Activated T-helper 1 cell treated with anti-CD3 and anti-CD28 coated beads, Interleukin-12 subunit alpha, Interleukin-12 subunit beta, Interleukin-2, Interleukin-4 antibody, amounts not matched to agents 30 ng/mL and 10 ng/mL and 1 ng/mL, durations not matched to agents 14 hours and 24 hours and 36 hours (primary cell): ENCODE data around the gene ATP13A2. TPM values are rescaled to one million over a fixed set of nuclear protein-coding genes. Genes with fewer than 3 reads are reported as not detected.

Source experiments
- DNase-seq: peaks from one replicate; pipeline ENCODE4 v3.0.0; 2021; ENCODE audit warnings: low spot score
- H3K27ac Mint-ChIP-seq: one replicate; pipeline ENCODE4 v1.8.0; 2021; ENCODE audit warnings: mild to moderate bottlenecking, mixed read lengths
- H3K27me3 Mint-ChIP-seq: one replicate; pipeline ENCODE4 v1.8.0; 2022; ENCODE audit warnings: mild to moderate bottlenecking, moderate library complexity, mixed read lengths; ENCODE audit not compliant: insufficient read depth
- H3K36me3 Mint-ChIP-seq: one replicate; pipeline ENCODE4 v1.8.0; 2021; ENCODE audit warnings: low read depth, mixed read lengths
- H3K4me1 Mint-ChIP-seq: one replicate; pipeline ENCODE4 v1.8.0; 2021; ENCODE audit warnings: low read depth, mixed read lengths
- H3K4me3 Mint-ChIP-seq: one replicate; pipeline ENCODE4 v1.8.0; 2021; ENCODE audit warnings: mild to moderate bottlenecking, moderate library complexity, mixed read lengths
- H3K9me3 Mint-ChIP-seq: one replicate; pipeline ENCODE4 v1.8.0; 2021; ENCODE audit warnings: mixed read lengths
- intact Hi-C: fragments of 100-400 bp; cut with micrococcal nuclease; formaldehyde crosslinking; loops from one replicate; pipeline ENCODE4 v1.15.1; 2024
- total RNA-seq: library from RNA; stranded (reverse); gene quantifications from 2 replicates; pipeline ENCODE4 v1.2.3, GENCODE V29; 2022

ATP13A2 gene, protein sequence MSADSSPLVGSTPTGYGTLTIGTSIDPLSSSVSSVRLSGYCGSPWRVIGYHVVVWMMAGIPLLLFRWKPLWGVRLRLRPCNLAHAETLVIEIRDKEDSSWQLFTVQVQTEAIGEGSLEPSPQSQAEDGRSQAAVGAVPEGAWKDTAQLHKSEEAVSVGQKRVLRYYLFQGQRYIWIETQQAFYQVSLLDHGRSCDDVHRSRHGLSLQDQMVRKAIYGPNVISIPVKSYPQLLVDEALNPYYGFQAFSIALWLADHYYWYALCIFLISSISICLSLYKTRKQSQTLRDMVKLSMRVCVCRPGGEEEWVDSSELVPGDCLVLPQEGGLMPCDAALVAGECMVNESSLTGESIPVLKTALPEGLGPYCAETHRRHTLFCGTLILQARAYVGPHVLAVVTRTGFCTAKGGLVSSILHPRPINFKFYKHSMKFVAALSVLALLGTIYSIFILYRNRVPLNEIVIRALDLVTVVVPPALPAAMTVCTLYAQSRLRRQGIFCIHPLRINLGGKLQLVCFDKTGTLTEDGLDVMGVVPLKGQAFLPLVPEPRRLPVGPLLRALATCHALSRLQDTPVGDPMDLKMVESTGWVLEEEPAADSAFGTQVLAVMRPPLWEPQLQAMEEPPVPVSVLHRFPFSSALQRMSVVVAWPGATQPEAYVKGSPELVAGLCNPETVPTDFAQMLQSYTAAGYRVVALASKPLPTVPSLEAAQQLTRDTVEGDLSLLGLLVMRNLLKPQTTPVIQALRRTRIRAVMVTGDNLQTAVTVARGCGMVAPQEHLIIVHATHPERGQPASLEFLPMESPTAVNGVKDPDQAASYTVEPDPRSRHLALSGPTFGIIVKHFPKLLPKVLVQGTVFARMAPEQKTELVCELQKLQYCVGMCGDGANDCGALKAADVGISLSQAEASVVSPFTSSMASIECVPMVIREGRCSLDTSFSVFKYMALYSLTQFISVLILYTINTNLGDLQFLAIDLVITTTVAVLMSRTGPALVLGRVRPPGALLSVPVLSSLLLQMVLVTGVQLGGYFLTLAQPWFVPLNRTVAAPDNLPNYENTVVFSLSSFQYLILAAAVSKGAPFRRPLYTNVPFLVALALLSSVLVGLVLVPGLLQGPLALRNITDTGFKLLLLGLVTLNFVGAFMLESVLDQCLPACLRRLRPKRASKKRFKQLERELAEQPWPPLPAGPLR
- total RNA-seq = 48.3 and 56.4 TPM in 2 replicates

DNA sequence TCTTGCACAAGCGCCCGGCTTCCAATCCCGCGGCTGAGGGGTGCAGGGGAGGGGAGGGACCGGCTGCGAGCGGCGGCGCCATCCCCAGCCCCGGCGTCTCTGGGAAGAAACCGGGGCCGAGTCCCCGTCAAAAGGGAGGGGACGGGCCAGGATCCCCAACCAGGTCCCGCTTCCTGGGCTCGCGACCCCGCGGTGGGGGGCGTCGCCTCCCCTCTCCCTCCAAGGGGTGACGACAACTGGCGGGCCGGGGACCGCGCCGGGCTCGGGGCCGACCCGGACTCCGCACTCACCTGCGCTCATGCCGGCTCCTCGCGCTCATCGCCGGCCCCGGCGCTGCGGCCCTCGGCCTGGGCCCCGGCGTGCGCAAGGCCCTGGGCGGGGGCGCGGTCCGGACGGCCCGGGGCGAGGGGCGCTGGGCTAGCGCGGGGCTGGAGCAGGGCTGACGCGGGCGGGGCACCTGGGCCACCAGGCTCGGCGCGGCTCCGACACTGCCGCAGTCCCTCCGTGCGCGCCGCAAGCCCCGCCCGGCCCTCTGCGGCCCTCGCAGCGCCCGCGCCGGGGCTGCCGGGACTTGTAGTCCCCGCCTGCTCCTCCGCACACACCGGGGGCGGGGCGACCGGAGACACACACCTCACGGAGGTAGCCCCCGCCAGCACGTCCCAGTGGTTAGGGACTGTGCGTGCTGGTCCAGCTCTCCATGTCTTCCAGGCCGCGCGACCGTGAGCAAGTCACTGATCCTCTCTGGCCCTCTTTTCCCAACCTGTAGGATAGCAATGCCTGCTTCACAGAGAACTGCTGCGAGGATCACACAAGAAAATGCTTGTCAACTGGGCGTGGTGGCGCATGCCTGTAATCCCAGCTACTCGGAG lies at the start of gene ATP13A2:
Gene ATP13A2, minus strand, starts transcription at position 490 of the 869 bp plus-strand sequence. Its CDS starts 190 bp downstream, at position 300.
- no peaks in the 10 kb centered on the region for H3K9me3 Mint-ChIP-seq
- peak; percentile 82 for DNase-seq
- H3K4me3 Mint-ChIP-seq = peak within 1 kb of the TSS; percentile 86
- intact Hi-C loops = loop anchor here (1.0 to 2.0 kb wide), 2 partner anchors 43 to 51 kb away; partner anchors contain the start of gene SDHB
- H3K27me3 Mint-ChIP-seq = peaks cover 4% of the 10 kb centered on the region
- H3K27ac Mint-ChIP-seq = peak within 1 kb of the TSS; percentile 73
- peaks cover 24% of the 10 kb centered on the region for H3K4me1 Mint-ChIP-seq
- no peaks in the 10 kb centered on the region for H3K36me3 Mint-ChIP-seq

DNA sequence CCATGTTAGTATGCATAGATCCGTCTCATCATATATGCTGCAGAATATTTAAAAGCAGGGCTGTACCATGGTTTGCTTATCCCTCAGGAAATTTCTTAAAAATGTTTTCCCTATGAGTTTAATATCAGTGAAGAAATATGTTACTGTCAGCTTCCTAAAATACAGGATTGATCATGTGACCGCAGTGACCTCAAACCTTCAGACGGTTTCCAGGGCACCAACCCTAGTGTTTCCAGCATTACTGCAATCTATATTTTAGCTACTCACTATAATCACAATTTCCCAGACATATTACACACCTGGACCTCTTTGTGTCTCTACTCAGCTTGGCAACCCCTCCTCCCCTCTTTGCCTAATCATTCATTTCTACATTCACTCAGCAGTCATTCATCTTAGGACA lies 49.8 kb upstream of the ATP13A2 start:
- intact Hi-C loops = no loop called here
- Mint-ChIP-seq H3K9me3 (peaks cover 4% of the 10 kb centered on the region), H3K36me3 (no peaks in the 10 kb centered on the region), H3K27ac (no peak overlapping the region), H3K4me3 (no peak overlapping the region), H3K4me1 (no peaks in the 10 kb centered on the region), H3K27me3 (peaks cover 13% of the 10 kb centered on the region)
- DNase-seq = no peak

- H3K27ac Mint-ChIP-seq = no peak overlapping the region
- no peak overlapping the region for H3K4me3 Mint-ChIP-seq
- no peak for DNase-seq
- H3K4me1 Mint-ChIP-seq = no peaks in the 10 kb centered on the region
- peaks cover 4% of the 10 kb centered on the region for H3K9me3 Mint-ChIP-seq
- H3K27me3 Mint-ChIP-seq = peaks cover 13% of the 10 kb centered on the region
- intact Hi-C loops = no loop called here
- no peaks in the 10 kb centered on the region for H3K36me3 Mint-ChIP-seq
These were observed 48.6 kb upstream of the ATP13A2 start for GRCh38 chr1:17060306-17060749.

DNA sequence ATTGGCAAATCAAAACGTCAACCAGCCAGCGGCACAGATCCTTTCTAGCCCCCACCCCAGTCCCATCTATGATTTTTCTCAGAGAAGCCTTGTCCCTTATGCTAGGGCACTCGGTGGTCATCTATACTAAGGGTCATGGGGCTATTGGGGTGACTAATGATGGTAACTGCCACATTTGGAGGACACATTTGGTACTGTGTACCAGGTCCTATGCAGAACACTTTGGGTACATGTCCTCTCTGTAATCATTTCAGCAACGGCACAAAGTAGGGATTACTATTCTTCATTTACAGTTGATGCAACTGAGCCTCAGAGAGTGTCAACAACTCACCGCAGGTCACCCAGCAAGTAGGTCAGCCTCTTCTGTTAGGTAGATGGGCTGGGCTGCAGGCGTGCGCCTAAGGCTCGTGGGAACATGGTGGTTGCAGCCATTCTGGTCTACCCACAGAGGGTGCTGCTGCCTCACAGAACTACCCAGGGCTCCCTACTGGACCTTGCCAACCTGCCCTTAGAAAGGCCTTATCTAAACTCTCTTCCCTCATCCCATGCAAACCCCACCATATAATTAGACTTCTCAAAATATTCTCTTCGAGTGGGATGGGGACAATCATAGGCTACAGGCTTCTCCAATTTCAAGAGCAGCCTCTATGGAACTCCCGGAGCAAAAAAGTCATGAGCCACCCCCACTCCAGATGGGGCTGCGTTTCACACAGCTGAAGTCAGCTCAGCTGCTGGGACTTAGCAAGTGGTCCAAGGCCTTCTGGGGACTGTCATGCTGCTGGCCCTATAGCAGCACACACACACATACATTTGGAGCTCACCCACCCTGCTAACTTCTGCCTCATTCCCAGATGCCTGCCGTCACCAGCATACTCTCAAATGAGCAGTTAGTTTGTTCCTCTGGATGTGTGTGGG lies 47.9 kb upstream of the ATP13A2 start:
- H3K4me1 Mint-ChIP-seq = no peaks in the 10 kb centered on the region
- peak; percentile 15 for DNase-seq
- no peak overlapping the region for H3K4me3 Mint-ChIP-seq
- intact Hi-C loops = loop anchor here (1.0 kb wide), 1 partner anchor 16 kb away; no protein-coding TSS in a partner anchor
- H3K9me3 Mint-ChIP-seq = peaks cover 4% of the 10 kb centered on the region
- H3K27ac Mint-ChIP-seq = no peak overlapping the region
- H3K27me3 Mint-ChIP-seq = peaks cover 13% of the 10 kb centered on the region
- no peaks in the 10 kb centered on the region for H3K36me3 Mint-ChIP-seq

- DNase-seq = no peak
- Mint-ChIP-seq H3K9me3 (no peaks in the 10 kb centered on the region), H3K36me3 (peaks cover 5% of the 10 kb centered on the region), H3K27me3 (peaks cover 4% of the 10 kb centered on the region), H3K27ac (no peak overlapping the region), H3K4me1 (peaks cover 9% of the 10 kb centered on the region), H3K4me3 (no peak overlapping the region)
- intact Hi-C loops = no loop called here
These were observed 44.8 kb upstream of the ATP13A2 start for GRCh38 chr1:17056551-17056950.

DNA sequence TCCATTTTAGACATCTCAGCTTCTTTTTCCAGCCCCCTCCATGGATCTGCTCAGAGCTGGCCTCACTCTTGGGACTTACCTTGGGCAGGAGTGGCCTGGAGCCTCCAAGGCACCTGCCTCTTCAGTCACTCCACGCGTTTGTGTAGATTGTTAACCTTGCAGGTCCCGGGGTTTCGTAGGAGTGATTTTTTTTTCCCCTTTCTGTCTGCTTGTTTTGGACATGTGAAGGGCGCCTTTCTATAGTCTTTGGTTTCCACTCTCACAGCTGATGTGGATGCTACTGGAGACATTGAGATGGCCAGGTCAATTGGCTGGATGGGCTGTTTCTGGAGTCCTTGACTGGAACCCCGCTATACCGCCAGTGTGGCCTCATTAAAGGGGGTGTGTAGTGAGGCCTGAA lies 44.1 kb upstream of the ATP13A2 start:
- intact Hi-C loops = loop anchor here (2.0 kb wide), 3 partner anchors 95 to 159 kb away; no protein-coding TSS in a partner anchor
- no peak for DNase-seq
- Mint-ChIP-seq H3K27me3 (peaks cover 4% of the 10 kb centered on the region), H3K36me3 (peaks cover 11% of the 10 kb centered on the region), H3K4me1 (peaks cover 16% of the 10 kb centered on the region), H3K27ac (no peak overlapping the region), H3K4me3 (peak overlapping the region; percentile 13), H3K9me3 (no peaks in the 10 kb centered on the region)

- Mint-ChIP-seq H3K36me3 (peaks cover 11% of the 10 kb centered on the region), H3K4me1 (peaks cover 18% of the 10 kb centered on the region), H3K27ac (peak within 1 kb of the TSS; percentile 95), H3K9me3 (no peaks in the 10 kb centered on the region), H3K4me3 (peak within 1 kb of the TSS; percentile 99), H3K27me3 (peaks cover 2% of the 10 kb centered on the region)
- DNase-seq = peak; percentile 99
- intact Hi-C loops = loop anchor here (1.0 to 5.0 kb wide), 9 partner anchors 42 to 1637 kb away; partner anchors contain the start of genes DNAJC16 and SZRD1
These were observed 42.1 kb upstream of the ATP13A2 start, which contains the start of gene SDHB for GRCh38 chr1:17053685-17054410. SDHB (minus strand) TSS chr1:17054032; CDS start chr1:17054019, 13 bp downstream.

DNA sequence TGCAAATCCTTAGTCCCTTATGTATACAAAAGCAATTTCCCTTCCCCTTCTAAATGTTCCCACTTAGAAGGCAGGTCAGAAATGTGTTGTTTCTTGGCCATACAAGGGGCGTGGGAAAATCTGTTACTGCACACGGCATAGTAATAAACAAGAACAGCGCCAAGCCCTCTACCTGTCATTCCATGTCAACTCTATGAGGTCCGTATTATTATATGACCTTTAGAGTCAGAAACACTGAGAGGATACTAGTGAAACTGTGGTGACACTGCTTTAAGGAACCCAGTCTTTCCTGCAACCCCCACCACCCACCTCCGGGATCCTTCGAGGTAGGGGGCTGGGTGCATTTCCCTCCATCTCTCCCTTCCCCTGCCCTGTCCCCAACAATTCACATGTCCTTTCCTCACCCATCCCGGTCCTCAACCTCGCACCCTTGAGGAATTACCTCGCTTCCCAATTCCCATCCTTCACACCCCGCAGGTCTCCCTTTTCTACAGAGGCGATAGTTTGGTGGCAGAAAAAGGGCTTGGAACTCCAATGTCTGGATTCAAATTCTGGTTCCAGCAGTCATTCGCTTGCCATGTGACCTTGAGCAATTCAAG lies 41.5 kb upstream of the ATP13A2 start:
- Mint-ChIP-seq H3K4me1 (peaks cover 19% of the 10 kb centered on the region), H3K36me3 (peaks cover 11% of the 10 kb centered on the region), H3K27me3 (peaks cover 2% of the 10 kb centered on the region), H3K9me3 (no peaks in the 10 kb centered on the region), H3K27ac (peak overlapping the region; percentile 95), H3K4me3 (peak overlapping the region; percentile 99)
- intact Hi-C loops = loop anchor here (5.0 kb wide), 4 partner anchors 686 to 1636 kb away; partner anchors contain the start of genes DNAJC16 and SZRD1
- DNase-seq = no peak

GRCh38 chr1:17052641-17053040 lies 40.9 kb upstream of the ATP13A2 start:
- H3K4me1 Mint-ChIP-seq = peaks cover 23% of the 10 kb centered on the region
- H3K27me3 Mint-ChIP-seq = no peaks in the 10 kb centered on the region
- intact Hi-C loops = loop anchor here (5.0 kb wide), 4 partner anchors 685 to 1635 kb away; partner anchors contain the start of genes DNAJC16 and SZRD1
- DNase-seq = no peak
- peaks cover 11% of the 10 kb centered on the region for H3K36me3 Mint-ChIP-seq
- H3K9me3 Mint-ChIP-seq = no peaks in the 10 kb centered on the region
- H3K4me3 Mint-ChIP-seq = peak overlapping the region; percentile 99
- peak overlapping the region; percentile 18 for H3K27ac Mint-ChIP-seq

- Mint-ChIP-seq H3K4me3 (peak overlapping the region; percentile 99), H3K9me3 (no peaks in the 10 kb centered on the region)
- intact Hi-C loops = loop anchor here (5.0 kb wide), 4 partner anchors 685 to 1635 kb away; partner anchors contain the start of genes DNAJC16 and SZRD1
These were observed 40.3 kb upstream of the ATP13A2 start for GRCh38 chr1:17052038-17052437.

More at GRCh38 chr1:17052038-17052437, 40.3 kb upstream of the ATP13A2 start:
- Mint-ChIP-seq H3K27ac (no peak overlapping the region), H3K4me1 (peaks cover 23% of the 10 kb centered on the region), H3K36me3 (peaks cover 11% of the 10 kb centered on the region), H3K27me3 (no peaks in the 10 kb centered on the region)
- DNase-seq = no peak
